ENCODE results near the gene ABI3. TPM values are rescaled to one million over a fixed set of nuclear protein-coding genes. Genes with fewer than 3 reads are reported as not detected.

ABI3 gene
- total RNA-seq, 3 donors from 2014 or later: 5.9 to 10.6 (median 7.2) TPM

DNA sequence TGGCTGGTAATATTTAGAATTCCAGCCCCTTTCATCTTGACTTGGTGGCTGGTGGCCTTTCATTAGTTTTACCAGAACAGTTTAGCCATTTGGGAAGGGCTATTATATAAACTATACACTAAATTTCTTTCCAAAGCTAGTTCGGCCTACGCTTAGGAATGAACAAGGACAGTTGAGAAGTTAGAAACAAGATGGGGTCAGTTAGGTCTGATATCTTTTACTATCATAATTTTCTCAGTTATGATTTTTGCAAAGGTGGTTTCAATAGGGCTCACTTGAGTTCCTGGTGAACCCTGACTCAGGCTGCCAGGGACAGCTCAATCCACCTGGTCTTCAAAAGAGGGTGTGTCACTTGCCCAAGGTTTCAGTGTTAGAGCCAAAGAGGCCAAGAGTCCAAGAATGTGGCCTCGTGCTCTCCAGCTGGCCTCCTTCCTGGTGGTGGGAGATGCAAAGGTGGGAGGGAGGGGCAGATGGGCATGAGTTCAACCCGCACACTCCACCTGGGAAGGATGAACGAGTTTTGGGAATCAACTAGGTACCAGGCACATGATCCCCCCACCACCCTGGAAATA is 24.1 kb downstream of the ABI3 start:
- peak; percentile 54 for ATAC-seq
- intact Hi-C loops (cut with DNase I, micrococcal nuclease): loop anchor here in 1 of 2 donors (10.0 kb wide), 1 partner anchor 50 kb away; no protein-coding TSS in a partner anchor
- Histone ChIP-seq H3K9me3 (no peaks in the 10 kb centered on the region), H3K36me3 (ENCODE audit: low read depth) (no peaks in the 10 kb centered on the region), H3K4me1 (ENCODE audit: low read depth) (peaks cover 14% of the 10 kb centered on the region), H3K4me3 (no peak overlapping the region)
- no peak for TF ChIP-seq CTCF (IDR thresholded peaks at IDR 0.05)
- DNase-seq: peak in 1 of 3 donors; percentile 57

DNA sequence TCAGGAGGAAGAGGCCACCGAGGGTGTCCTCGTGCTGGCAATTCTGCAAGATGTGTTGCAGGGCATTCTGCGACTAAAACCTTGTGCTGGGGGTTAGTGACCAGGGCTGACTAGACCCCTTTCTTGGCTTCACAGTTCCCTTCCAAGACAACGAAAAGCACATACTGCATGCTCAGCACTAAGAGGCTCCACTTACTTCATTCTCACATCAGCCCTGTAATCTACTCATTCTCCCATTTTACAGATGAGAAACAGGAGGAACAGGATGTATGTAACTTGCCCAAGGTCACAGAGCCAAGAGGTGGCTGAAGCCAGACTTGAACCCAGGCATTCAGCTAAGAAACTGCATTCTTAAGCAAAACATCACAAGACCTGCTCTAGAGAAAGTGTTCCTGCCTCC is 25.4 kb downstream of the ABI3 start:
- no peak for TF ChIP-seq CTCF (IDR thresholded peaks at IDR 0.05)
- intact Hi-C loops (cut with DNase I, micrococcal nuclease): loop anchor here in 1 of 2 donors (10.0 kb wide), 1 partner anchor 51 kb away; no protein-coding TSS in a partner anchor

GRCh38 chr17:49239963-49240362 is 29.5 kb downstream of the ABI3 start:
- ATAC-seq: no peak
- Histone ChIP-seq H3K4me1 (ENCODE audit: low read depth) (no peaks in the 10 kb centered on the region), H3K4me3 (no peak overlapping the region), H3K36me3 (ENCODE audit: low read depth) (no peaks in the 10 kb centered on the region), H3K9me3 (no peaks in the 10 kb centered on the region)
- no peak for TF ChIP-seq CTCF (IDR thresholded peaks at IDR 0.05)
- intact Hi-C loops (cut with DNase I, micrococcal nuclease): loop anchor here in 1 of 2 donors (10.0 kb wide), 1 partner anchor 55 kb away; no protein-coding TSS in a partner anchor
- DNase-seq: no peak

More for the DNA sequence above, 25.4 kb downstream of the ABI3 start:
- no peaks in the 10 kb centered on the region for H3K9me3 ChIP-seq
- H3K4me3 ChIP-seq: no peak overlapping the region
- H3K36me3 ChIP-seq (ENCODE audit: low read depth): no peaks in the 10 kb centered on the region
- no peak for DNase-seq
- peaks cover 5% of the 10 kb centered on the region for H3K4me1 ChIP-seq (ENCODE audit: low read depth)
- no peak for ATAC-seq

DNA sequence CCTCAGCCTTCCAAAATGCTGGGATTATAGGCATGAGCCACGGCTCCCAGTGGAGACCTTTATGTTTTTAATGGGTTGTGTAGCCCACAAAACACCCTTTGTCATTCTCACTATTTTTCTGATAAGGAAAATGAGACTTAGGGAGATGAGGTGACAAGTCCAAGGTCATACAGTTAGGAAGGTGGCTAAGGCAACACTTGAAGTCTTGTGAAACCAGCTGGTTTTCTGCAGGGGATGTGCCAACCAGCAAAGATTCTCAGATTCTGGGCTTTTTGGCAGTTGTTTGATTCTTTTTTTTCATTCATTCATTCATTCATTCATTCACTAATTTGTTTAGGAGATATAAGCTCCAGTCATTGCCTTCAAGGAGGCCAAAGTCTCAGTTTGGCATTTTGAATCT is 30.1 kb downstream of the ABI3 start:
- no peak for DNase-seq
- Histone ChIP-seq H3K4me1 (ENCODE audit: low read depth) (no peaks in the 10 kb centered on the region), H3K4me3 (no peak overlapping the region), H3K9me3 (no peaks in the 10 kb centered on the region), H3K36me3 (ENCODE audit: low read depth) (no peaks in the 10 kb centered on the region)
- TF ChIP-seq CTCF (IDR thresholded peaks at IDR 0.05): no peak
- intact Hi-C loops (cut with DNase I, micrococcal nuclease): no loop called here
- no peak for ATAC-seq

- Histone ChIP-seq H3K4me3 (no peak overlapping the region), H3K4me1 (ENCODE audit: low read depth) (no peaks in the 10 kb centered on the region), H3K9me3 (no peaks in the 10 kb centered on the region), H3K36me3 (ENCODE audit: low read depth) (no peaks in the 10 kb centered on the region)
- DNase-seq (no peak), ATAC-seq (no peak)
- TF ChIP-seq CTCF (IDR thresholded peaks at IDR 0.05): no peak
- intact Hi-C loops (cut with DNase I, micrococcal nuclease): no loop called here
These were observed 30.5 kb downstream of the ABI3 start for GRCh38 chr17:49241040-49241439.

All from mucosa of descending colon (tissue), 3 donors.